ENCODE data around the gene ZNF543. TPM values are rescaled to one million over a fixed set of nuclear protein-coding genes. Genes with fewer than 3 reads are reported as not detected.

The ZNF543 gene
- polyA plus RNA-seq, 1 of the 3 experiments (the other 2 are of a cell fraction), result 1.2 TPM

- ChIA-PET CTCF (no interaction called here), POLR2A (no interaction called here)
- Histone ChIP-seq H3K27ac (ENCODE audit: low read depth in 2 of 2, low read length in 1 of 2) (no peak overlapping the region), H3K4me3 (ENCODE audit: low read depth in 2 of 2, low read length in 1 of 2) (no peak overlapping the region), H3K9ac (no peak overlapping the region), H3K79me2 (ENCODE audit: insufficient read depth) (peaks cover 10% of the 10 kb centered on the region), H3K9me3 (no peaks in the 10 kb centered on the region), H3K9me2 (no peaks in the 10 kb centered on the region), H2AFZ (ENCODE audit: low read depth) (no peak overlapping the region), H3K4me1 (ENCODE audit: control insufficient read depth in 1 of 2, insufficient read depth in 2 of 2, low read depth in 1 of 2, low read length in 1 of 2) (peaks cover 0 to 5% of the 10 kb centered on the region in 2 experiments; a peak in 2 of 4 replicates), H3F3A (replicated peaks; ENCODE audit: insufficient read depth) (peaks cover 11% of the 10 kb centered on the region), H3K27me3 (ENCODE audit: insufficient read depth) (no peaks in the 10 kb centered on the region), H4K20me1 (ENCODE audit: insufficient read depth) (no peaks in the 10 kb centered on the region), H3K36me3 (replicated peaks in 1 of 2; ENCODE audit: control insufficient read depth in 1 of 2, insufficient read depth in 2 of 2, low read length in 1 of 2) (peaks cover 34 to 53% of the 10 kb centered on the region in 2 experiments), H3K4me2 (no peak overlapping the region)
- TF ChIP-seq FOXJ3 (CRISPR knock-in tag; IDR thresholded peaks at IDR 0.05) (no peak), CHD2 (IDR thresholded peaks at IDR 0.05; ENCODE audit: low read length, partially characterized antibody) (no peak), GATA2 (CRISPR knock-in tag; IDR thresholded peaks at IDR 0.05) (no peak), FOXM1 (IDR thresholded peaks at IDR 0.05; ENCODE audit: low read depth) (no peak), USF1 (IDR thresholded peaks at IDR 0.05; ENCODE audit: borderline replicate concordance, low read depth) (no peak), MXI1 (IDR thresholded peaks at IDR 0.05; ENCODE audit: low read depth, low read length) (no peak), PBX3 (IDR thresholded peaks at IDR 0.05) (no peak), NRF1 (IDR thresholded peaks at IDR 0.05; ENCODE audit: low read depth, low read length) (no peak), TAF1 (IDR thresholded peaks at IDR 0.05; ENCODE audit: borderline replicate concordance, low read depth, low read length) (no peak), TEAD4 (IDR thresholded peaks at IDR 0.05; ENCODE audit: borderline replicate concordance, insufficient read depth) (no peak)
- TF ChIP-seq, protein P1, sequence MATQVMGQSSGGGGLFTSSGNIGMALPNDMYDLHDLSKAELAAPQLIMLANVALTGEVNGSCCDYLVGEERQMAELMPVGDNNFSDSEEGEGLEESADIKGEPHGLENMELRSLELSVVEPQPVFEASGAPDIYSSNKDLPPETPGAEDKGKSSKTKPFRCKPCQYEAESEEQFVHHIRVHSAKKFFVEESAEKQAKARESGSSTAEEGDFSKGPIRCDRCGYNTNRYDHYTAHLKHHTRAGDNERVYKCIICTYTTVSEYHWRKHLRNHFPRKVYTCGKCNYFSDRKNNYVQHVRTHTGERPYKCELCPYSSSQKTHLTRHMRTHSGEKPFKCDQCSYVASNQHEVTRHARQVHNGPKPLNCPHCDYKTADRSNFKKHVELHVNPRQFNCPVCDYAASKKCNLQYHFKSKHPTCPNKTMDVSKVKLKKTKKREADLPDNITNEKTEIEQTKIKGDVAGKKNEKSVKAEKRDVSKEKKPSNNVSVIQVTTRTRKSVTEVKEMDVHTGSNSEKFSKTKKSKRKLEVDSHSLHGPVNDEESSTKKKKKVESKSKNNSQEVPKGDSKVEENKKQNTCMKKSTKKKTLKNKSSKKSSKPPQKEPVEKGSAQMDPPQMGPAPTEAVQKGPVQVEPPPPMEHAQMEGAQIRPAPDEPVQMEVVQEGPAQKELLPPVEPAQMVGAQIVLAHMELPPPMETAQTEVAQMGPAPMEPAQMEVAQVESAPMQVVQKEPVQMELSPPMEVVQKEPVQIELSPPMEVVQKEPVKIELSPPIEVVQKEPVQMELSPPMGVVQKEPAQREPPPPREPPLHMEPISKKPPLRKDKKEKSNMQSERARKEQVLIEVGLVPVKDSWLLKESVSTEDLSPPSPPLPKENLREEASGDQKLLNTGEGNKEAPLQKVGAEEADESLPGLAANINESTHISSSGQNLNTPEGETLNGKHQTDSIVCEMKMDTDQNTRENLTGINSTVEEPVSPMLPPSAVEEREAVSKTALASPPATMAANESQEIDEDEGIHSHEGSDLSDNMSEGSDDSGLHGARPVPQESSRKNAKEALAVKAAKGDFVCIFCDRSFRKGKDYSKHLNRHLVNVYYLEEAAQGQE (IDR thresholded peaks at IDR 0.05; ENCODE audit: low read depth, low read length), result no peak
- TF ChIP-seq, protein P2, sequence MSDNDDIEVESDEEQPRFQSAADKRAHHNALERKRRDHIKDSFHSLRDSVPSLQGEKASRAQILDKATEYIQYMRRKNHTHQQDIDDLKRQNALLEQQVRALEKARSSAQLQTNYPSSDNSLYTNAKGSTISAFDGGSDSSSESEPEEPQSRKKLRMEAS (IDR thresholded peaks at IDR 0.05; ENCODE audit: low read depth), result no peak
- DNase-seq, result no peak
Observed at GRCh38 chr19:57359300-57359699, 39.0 kb downstream of the ZNF543 start.

Data from SK-N-SH (cell line).